ENCODE results near the gene ZBTB7C.

DNA sequence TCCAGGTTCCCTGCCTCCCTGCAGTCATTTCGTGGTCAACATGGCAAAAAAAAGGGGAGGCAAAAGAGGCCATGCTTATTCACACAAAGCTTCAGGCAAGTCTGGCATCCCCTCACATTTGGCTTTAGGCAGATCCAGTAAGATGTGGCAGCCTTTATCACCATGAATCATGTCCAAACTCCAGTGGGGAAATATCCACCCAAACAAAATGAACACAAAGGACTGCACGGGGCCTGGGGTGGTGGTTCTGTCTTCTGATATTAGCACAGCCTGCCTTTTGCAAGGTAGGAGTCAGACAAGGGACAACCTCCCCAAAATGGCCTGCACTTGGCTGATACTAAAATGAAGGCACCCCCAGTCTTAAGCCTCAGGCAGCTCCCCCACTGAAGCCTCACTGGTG lies 129.9 kb downstream of the ZBTB7C start:
- TF ChIP-seq CTCF (conservative IDR thresholded peaks at IDR 0.05; ENCODE audit: low read length) (no peak), EZH2phosphoT487 (IDR thresholded peaks at IDR 0.05; ENCODE audit: borderline replicate concordance, low read depth, low read length) (no peak)

Data from OCI-LY7 (cell line).